Activated CD8-positive, alpha-beta T cell treated with anti-CD3 and anti-CD28 coated beads for 36 hours (primary cell): ENCODE measurements around the gene ZNF608. TPM values are rescaled to one million over a fixed set of nuclear protein-coding genes. Genes with fewer than 3 reads are reported as not detected.

ENCODE experiments used
- ATAC-seq: fragments of 200-7000 bp; cut with Tn5 transposase; one replicate; pipeline ENCODE4 v1.10.0; 2021; ENCODE audit warnings: mild to moderate bottlenecking, moderate library complexity
- CTCF ChIA-PET: fragments of 350-600 bp; sonication (Branson Sonifier 250); formaldehyde crosslinking; loops from one replicate; lab custom pipeline; 2021; ENCODE audit warnings: antibody characterized with exemption; lab: Charles Lee
- POLR2A ChIA-PET: fragments of 350-600 bp; sonication (Branson Sonifier 250); formaldehyde crosslinking; loops from one replicate; lab custom pipeline; 2021; ENCODE audit warnings: antibody characterized with exemption; lab: Charles Lee
- DNase-seq: peaks from one replicate; pipeline ENCODE4 v3.0.0-alpha.2; 2020
- H3K27ac Mint-ChIP-seq: one replicate; pipeline ENCODE4 v1.8.0; 2021; ENCODE audit warnings: mild to moderate bottlenecking, mixed read lengths
- H3K27me3 Mint-ChIP-seq: one replicate; pipeline ENCODE4 v1.8.0; 2021; ENCODE audit warnings: mixed read lengths
- H3K36me3 Mint-ChIP-seq: one replicate; pipeline ENCODE4 v1.8.0; 2021; ENCODE audit warnings: low read depth, mixed read lengths
- H3K4me1 Mint-ChIP-seq: one replicate; pipeline ENCODE4 v1.8.0; 2021; ENCODE audit warnings: low read depth, mixed read lengths
- H3K4me3 Mint-ChIP-seq: one replicate; pipeline ENCODE4 v1.8.0; 2021; ENCODE audit warnings: mild to moderate bottlenecking, moderate library complexity, mixed read lengths
- H3K9me3 Mint-ChIP-seq: one replicate; pipeline ENCODE4 v1.8.0; 2021; ENCODE audit warnings: mixed read lengths
- CTCF ChIP-seq: fragments of 200-600 bp; IDR thresholded peaks from one replicate; pipeline ENCODE4 v1.8.0; 2022; ENCODE audit warnings: antibody characterized with exemption, mild to moderate bottlenecking
- intact Hi-C: fragments of 100-400 bp; cut with micrococcal nuclease; formaldehyde crosslinking; loops from one replicate; pipeline ENCODE4 v1.10.0; 2022
- total RNA-seq, 2 experiments: library from RNA; stranded (reverse); gene quantifications; one replicate each; pipeline ENCODE4 v1.2.3, GENCODE V29; 2021

The ZNF608 gene, protein sequence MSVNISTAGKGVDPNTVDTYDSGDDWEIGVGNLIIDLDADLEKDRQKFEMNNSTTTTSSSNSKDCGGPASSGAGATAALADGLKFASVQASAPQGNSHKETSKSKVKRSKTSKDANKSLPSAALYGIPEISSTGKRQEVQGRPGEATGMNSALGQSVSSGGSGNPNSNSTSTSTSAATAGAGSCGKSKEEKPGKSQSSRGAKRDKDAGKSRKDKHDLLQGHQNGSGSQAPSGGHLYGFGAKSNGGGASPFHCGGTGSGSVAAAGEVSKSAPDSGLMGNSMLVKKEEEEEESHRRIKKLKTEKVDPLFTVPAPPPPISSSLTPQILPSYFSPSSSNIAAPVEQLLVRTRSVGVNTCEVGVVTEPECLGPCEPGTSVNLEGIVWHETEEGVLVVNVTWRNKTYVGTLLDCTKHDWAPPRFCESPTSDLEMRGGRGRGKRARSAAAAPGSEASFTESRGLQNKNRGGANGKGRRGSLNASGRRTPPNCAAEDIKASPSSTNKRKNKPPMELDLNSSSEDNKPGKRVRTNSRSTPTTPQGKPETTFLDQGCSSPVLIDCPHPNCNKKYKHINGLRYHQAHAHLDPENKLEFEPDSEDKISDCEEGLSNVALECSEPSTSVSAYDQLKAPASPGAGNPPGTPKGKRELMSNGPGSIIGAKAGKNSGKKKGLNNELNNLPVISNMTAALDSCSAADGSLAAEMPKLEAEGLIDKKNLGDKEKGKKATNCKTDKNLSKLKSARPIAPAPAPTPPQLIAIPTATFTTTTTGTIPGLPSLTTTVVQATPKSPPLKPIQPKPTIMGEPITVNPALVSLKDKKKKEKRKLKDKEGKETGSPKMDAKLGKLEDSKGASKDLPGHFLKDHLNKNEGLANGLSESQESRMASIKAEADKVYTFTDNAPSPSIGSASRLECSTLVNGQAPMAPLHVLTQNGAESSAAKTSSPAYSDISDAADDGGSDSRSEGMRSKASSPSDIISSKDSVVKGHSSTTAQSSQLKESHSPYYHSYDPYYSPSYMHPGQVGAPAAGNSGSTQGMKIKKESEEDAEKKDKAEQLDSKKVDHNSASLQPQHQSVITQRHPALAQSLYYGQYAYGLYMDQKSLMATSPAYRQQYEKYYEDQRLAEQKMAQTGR (N-terminal part only)
- total RNA-seq: not detected

DNA sequence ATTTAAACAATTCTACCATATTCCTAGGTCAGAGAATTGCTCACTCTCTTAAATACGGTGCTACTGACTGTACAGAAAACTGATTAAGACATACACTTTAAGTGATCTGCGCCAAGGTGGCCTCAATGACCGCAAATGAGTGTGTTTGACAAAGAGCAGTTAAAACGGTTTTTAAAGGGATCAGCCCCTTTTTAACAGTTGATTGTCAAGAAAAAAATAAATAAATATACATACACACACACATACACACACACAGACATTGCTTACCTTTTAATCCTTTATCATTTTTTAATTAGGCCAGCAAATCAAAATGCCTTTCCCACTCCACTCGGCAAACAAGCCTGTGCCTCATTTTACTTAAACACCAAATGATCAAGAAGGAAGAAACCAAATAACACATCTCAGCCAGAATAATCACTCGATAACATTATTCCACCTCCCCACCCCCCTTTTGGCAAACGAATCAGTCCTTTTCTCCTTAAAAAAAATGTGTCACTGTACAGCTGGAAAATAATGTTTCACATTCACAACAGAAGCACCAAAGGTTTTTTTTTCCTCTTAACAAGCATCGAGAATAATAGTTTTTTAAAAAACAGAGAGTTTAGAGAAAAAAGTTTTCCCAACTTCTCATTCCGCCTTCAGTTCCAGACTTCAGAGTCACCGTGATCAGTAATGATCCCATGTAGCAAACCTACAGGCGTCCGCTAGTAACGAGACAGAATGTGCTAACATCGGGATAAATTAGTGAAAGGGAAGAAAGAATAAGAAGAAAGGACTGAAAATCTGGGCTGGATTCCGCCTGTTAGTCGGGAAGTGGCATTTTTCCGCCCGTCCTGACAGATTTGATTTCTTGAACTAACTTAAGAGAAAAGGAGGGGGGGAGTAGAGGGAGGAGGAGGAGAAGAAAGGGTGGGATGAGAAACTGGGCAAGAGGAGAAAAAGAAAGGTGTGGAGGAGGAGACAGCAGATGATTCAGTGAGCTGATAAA is at the start of gene ZNF608:
TSS of gene ZNF608 (minus strand) at position 712 of the 988 bp plus-strand sequence. CDS start 1,650 bp downstream, outside the sequence.
- DNase-seq: no peak
- POLR2A ChIA-PET: no interaction called here
- Mint-ChIP-seq H3K27ac (no peak within 1 kb of the TSS), H3K9me3 (no peaks in the 10 kb centered on the region), H3K36me3 (no peaks in the 10 kb centered on the region), H3K4me3 (peak within 1 kb of the TSS; percentile 52), H3K27me3 (peaks cover 29% of the 10 kb centered on the region), H3K4me1 (peaks cover 30% of the 10 kb centered on the region)
- intact Hi-C loops: no loop called here
- no peak for ATAC-seq
- TF ChIP-seq CTCF: no peak
- CTCF ChIA-PET: no interaction called here

GRCh38 chr5:124795829-124796228 is 49.4 kb upstream of the ZNF608 start:
- CTCF ChIA-PET: no interaction called here
- no peak for DNase-seq
- H3K4me1 Mint-ChIP-seq: no peaks in the 10 kb centered on the region
- no peak overlapping the region for H3K4me3 Mint-ChIP-seq
- H3K27me3 Mint-ChIP-seq: no peaks in the 10 kb centered on the region
- TF ChIP-seq CTCF: no peak
- H3K9me3 Mint-ChIP-seq: no peaks in the 10 kb centered on the region
- intact Hi-C loops: no loop called here
- POLR2A ChIA-PET: no interaction called here
- no peak overlapping the region for H3K27ac Mint-ChIP-seq
- no peak for ATAC-seq
- H3K36me3 Mint-ChIP-seq: no peaks in the 10 kb centered on the region

DNA sequence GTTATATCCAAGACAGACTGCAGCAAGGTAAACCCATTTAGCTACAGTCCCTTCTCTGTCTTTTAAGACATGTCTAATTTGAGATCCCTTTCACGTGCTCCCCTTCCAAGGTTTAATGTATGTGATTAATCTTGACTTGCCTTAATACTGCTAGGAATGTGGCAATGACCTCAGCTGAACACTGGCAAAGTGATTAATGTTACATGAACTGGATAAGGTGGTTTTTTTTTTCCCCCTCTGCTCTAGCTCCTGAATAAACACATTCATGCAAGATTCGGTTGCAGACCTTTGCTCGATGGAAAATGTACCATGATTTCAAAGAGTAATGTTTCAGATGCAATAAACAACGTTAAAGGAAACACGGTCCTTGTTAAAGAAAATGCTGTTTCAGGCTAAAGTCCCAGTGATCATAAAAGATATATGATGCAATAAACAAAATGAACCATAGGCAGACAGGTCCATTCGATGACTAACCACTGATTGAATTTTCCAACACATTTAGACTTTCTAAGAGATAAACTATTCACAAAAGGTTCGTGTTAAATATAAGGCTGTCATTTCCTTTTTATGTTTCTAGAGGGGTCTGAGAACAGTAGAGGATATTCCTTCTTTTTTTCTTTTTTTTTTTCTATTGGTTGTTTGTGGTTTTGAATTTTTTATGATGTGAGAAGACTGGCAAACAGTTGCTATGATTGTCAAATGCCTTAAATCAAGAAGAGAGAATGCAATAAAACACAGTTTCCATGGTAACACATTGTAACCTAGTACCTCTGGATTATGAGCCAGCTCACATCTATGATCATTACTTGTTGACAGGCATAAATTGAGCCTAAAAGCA is 44.7 kb upstream of the ZNF608 start:
- no peak for DNase-seq
- Mint-ChIP-seq H3K27me3 (no peaks in the 10 kb centered on the region), H3K4me1 (no peaks in the 10 kb centered on the region), H3K4me3 (no peak overlapping the region), H3K36me3 (no peaks in the 10 kb centered on the region), H3K9me3 (no peaks in the 10 kb centered on the region), H3K27ac (no peak overlapping the region)
- ATAC-seq: no peak
- no peak for TF ChIP-seq CTCF
- POLR2A ChIA-PET: no interaction called here
- intact Hi-C loops: no loop called here
- CTCF ChIA-PET: no interaction called here

- no peak for TF ChIP-seq CTCF
- Mint-ChIP-seq H3K4me3 (no peak overlapping the region), H3K27ac (no peak overlapping the region), H3K9me3 (no peaks in the 10 kb centered on the region), H3K4me1 (no peaks in the 10 kb centered on the region), H3K27me3 (no peaks in the 10 kb centered on the region), H3K36me3 (no peaks in the 10 kb centered on the region)
- ATAC-seq (no peak), DNase-seq (no peak)
- intact Hi-C loops: no loop called here
- CTCF ChIA-PET: no interaction called here
- POLR2A ChIA-PET: no interaction called here
Measured at GRCh38 chr5:124790301-124790894, 44.0 kb upstream of the ZNF608 start.
